GM20431 (cell line): ENCODE measurements around the gene PIK3AP1.
"Not testable (repeated sequence)": the region's sequence is repeated elsewhere in the genome, so short reads cannot be mapped to it uniquely, and the experiment has no call there.

ENCODE experiments used
- in situ Hi-C: fragments of 300-500 bp; cut with MseI, MboI; formaldehyde crosslinking; loops from one replicate; pipeline ENCODE4 v1.15.0; 2020; ENCODE audit warnings: low sequenced_read_pairs; ENCODE audit not compliant: unreplicated experiment

The PIK3AP1 gene

DNA sequence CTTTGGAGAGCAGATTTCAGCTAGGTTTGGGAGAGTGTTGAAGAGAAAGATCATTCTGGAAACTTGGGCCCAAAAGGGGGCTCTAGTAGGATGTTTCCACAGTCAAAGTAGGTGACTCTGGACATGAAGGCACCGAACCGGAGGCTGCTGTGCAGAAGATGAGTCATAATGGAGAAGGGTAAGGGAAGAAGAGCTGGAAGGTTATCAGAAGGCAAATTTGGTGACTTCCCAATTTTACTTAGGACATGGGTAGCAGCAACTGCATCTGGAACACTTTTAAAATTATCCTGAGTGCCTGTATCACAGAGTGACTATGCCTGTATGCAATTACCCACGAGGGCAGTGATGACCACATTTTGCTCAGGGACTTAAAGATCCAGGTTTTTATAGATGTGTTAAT, 38.8 kb downstream of the PIK3AP1 start:
- in situ Hi-C loops = no loop called here

DNA sequence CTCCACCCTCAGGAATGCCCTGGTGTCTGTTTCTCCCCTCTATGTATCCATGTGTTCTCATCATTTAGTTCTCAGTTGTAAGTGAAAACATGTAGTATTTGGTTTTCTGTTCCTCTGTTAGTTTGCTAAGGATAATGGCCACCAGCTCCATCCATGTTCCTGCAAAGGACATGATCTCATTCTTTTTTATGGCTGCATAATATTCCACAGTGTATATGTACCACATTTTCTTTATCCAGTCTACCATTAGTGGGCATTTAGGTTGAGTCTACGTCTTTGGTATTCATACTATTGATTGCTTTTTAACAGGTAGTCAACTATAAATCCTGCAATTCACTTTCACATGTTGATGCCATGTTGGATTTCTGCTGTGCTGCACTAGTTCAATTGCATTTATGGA, 39.9 kb downstream of the PIK3AP1 start:
- in situ Hi-C loops = not testable (repeated sequence)

DNA sequence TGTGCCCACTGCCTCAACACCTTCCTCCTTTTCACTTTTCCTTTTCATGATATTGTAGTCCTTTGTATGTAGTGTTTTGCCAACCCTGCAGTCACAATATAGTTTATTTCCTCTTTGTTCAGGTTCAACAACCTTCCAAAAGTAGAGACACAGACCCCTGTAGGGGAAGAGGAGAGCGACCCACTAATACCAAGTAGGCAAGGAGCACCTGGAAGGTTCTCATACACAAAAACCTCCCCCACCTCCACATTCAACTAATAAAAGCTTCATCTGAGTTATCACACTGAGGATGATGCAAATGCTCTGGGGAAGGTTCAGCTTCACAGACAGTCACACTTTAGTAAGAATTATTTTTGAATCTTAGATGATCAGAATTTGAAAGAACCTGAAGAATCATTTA, 41.6 kb downstream of the PIK3AP1 start:
- in situ Hi-C loops = no loop called here

DNA sequence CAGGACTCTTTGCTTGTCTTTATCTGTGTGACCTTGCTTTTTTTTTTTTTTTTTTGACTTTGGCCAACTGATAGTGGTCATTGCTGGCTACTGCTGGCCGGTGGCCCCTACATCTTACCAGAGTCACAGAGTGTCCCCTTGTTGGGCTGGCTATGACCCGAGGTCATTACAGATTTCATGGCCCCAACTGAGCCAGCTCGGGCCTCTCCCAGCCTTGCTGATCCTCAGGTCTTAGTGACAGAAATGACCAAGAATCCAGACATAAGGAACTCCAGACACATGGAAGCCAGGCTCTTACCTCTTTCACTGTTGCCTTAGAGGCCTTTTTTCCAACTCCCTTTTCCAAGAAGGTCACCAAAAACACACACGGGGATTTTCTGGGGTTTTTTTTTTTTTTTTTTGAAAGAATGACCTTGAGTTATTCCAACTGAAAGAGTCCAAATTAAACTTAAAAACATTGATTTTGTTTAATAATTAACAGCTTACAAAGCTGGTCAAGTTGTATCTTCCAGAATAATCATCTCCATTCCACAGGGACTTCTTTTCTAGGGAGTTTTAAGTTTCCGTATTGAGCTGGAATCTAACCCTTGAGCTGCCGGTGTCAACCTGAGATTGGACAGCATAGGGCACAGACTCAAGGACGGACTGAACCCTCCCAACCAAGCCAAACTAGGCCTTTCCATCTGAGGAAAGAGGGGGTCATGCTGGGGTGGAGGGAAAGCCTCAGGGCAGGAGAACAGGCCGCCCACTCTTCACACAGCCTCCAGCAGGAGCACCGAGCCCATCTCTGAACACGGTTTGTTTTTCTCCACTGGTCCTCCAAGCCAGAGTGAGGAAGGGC, 43.8 kb downstream of the PIK3AP1 start:
- in situ Hi-C loops = no loop called here

DNA sequence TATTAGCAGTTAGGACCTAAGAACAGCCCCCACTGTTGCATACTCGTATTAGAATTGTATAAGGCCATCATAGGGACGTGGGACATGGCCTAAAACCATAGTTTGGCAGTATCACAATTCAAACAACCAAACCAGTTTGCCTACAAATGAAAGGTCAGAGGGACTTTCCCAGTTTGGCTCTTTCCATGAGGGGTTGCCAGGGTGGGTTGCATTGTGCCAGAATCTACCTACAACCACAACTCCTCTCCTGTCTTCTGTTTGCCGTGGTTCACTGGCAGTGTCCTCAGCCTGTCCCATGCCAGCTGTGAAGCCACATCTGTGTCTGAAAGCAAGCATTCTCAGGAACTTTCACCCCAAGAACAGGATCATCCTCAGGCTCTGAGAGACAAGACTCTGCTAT, 44.5 kb downstream of the PIK3AP1 start:
- in situ Hi-C loops = no loop called here

DNA sequence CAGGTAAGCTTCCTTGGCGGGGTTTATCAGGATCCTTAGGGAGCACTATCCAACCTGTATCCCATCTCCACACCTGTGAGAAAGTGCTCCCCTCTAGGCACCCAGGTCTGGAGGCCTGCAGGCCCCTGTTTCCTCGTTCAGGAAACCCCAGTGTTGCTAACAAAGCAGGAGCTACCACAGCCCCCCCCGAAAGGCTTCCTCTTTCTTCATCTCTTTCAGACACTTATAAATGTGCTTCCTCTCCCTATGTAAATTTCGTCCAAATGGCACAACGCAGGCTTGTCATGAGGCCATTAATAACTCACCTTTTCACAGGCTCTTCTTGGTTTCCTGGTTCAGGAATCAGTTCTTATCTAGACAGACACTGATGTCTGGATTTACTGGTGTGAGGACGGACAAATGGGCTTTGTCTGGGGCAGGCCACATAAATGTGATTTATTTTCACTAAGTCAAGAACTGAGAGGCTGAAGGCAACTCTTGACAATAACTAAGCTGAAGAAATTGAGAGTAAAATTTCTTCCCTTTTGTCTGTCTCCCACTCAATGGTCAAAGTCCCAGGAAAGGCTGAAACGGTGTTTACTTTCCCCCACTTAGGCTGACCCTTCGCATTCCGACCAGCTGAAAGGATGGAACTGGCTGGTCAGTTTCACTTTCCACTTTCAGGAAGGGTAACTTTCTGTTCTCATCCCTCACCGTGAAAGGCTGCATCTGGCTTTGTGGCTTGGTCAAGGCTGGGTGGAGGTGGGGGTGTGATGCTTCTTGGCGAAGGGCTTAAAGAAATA, 46.8 kb downstream of the PIK3AP1 start:
- in situ Hi-C loops = no loop called here

DNA sequence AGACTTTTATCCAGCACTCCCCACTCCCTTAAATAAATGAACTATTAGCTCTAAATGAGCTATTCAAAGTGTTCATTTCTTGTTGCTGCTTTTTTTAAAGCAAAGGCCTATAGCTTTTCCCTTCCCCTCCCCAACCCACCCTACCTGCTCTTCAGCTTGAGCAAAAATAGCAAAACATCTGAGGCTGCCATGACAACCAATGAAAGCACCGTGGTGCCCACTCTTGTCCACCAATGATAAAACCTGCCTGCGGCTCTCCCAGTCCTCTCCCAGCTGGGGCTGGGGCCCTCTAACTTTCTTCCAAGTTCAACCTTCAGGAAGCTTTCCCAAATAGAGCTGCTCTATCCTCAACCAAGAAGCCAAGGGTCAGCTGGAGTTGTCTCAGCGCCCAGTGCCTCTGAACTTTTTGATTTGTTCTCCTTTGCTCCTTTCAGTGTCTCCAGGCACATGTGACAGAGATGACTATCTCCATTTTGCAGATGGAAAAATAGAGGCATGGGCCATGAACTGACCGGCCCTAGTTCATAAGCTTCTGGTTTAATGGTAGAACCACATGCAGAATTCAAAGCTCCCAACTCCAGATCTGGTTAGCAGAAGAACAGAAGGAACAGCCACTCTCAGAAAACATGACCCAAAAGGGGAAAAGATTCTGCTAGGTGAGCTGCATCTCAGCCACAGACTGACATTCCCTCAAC, 47.7 kb downstream of the PIK3AP1 start:
- in situ Hi-C loops = no loop called here

DNA sequence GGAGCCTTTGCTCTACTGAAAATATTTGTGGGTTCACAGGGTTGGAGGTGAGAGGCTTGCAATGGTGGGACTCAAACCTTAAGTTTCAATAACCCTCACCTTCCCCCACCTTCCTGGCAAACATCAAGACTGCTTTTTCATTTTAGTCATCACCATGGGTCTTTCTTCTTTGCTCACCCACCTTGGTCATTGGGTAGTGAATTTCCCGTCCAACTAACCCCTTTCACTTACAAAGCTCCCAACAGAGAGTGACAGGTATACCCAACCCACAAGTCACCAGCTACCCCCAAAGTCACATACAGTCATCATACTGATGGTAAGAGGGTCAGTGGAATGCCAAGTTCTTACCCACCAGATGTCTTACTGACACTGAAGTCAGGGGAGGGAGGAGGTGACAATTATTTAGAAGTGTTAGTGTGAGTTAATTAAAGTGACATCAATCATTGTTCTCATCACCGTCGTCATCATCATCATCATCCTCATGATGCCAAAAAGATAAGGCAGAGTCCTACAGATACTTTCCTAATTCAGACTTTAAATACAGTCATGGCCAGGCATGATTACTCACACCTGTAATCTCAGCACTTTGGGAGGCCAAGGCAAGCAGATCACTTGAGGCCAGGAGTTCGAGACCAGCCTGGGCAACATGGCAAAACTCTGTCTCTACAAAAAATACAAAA, 49.0 kb downstream of the PIK3AP1 start:
- in situ Hi-C loops = no loop called here

DNA sequence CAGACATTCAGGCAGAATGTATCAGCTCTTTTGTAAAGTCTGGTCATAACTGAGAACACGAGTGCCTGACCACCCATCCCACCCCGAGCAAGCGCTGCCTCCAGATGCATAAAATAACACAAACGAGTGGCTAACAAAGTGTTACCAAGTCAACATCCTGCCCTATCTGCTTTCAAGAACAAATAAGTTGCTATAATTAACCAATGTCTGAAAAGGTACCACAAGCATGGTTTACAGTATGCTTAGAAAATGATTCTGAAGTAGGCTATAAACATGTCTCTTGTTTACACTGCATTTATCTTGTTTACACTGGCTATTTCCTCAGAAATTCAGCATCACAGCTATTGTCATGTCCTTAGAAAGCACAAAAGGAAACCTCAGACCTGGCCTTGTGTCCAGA, 49.5 kb downstream of the PIK3AP1 start:
- in situ Hi-C loops = no loop called here

DNA sequence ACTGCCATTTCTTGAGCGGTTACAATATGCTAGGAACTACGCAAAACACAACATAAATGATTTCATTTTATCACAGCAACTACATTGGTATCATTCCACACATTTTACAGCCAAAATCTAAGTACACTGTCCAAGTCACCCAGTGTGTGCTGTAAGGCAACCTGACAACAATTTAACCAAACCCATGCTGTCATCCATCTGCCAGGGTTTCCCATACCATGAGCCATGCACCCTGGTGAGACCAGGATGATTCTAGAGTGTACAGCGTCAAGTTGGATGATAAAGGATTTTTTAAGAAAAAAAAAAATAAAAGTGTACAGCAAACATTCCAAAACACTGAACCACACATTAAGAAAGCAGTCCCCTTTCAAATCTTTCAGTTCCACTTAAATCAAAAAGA, 52.9 kb downstream of the PIK3AP1 start:
- in situ Hi-C loops = no loop called here

DNA sequence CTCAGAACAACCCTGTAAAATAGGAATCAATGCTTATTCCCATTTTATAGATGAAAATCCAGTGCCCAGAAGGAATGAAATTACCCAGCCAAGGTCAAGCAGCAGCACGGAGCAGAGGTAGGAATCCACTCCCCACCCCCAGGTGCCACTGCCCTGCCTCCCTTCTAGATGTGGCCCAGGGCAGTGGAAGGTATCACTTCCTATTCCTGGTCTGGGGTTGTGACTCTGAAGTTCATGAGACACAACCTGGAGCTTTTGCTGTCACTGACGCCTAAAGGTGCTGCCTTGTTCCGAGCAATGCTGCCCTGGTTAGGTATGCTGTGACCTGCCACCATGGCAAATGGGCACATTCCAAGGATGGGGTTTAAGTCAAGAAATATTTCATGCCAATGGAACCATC, 53.6 kb downstream of the PIK3AP1 start:
- in situ Hi-C loops = no loop called here

DNA sequence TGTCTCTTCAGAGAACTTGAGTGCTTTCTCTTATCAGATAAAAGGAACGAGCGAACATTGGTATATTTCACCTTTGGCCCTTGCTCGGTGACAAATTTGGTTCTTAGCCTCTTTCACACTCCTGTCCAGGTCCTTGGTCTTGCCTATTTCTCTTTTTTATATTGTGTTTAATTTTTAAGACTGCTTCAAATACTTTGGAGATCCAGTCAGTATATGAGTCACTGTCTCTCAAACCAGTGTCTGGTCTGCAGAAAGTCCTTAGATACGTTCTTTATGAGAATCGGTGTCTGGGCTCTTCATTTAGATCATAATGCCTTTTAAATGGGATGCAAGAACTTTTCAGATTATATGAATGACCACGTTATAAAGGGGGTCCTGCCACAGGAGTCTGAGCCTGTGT, 55.0 kb downstream of the PIK3AP1 start:
- in situ Hi-C loops = no loop called here

DNA sequence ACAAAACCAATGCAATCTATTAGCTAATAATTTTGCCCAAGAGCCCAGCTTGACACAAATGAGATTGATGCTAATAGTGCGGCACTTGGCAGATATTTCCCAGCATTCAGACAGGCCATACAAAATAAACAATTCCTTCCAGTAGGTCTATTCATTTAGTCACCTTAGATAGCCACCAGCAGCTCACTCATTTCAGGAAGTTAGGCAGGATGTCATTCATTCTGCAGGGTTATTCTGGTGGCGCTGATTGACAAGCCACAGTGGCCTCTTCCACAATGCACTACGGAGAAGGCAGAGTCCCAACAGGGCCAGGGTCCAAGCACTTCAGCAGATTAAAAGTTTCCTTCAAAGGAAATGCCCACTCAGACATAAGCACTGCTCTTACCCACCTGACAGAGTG, 55.8 kb downstream of the PIK3AP1 start:
- in situ Hi-C loops = no loop called here

DNA sequence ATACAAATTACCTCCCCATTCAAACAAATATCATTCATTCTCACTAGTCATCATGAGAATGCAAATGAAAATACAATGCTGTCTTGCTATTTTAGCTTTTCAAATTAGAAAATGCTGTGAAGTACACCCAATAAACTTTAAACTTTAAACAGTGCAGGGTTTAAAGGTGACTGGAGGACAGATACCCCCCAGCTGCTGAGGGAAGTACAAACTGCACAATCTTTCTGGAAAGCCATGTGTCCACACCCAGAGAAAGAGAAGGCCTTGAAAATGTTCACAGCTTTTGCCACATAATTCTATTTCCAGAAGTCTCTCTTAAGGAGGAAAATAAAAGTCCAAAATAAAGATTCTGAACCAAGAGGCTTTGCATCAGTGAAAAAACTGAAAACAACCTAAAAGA, 56.5 kb downstream of the PIK3AP1 start:
- in situ Hi-C loops = no loop called here

DNA sequence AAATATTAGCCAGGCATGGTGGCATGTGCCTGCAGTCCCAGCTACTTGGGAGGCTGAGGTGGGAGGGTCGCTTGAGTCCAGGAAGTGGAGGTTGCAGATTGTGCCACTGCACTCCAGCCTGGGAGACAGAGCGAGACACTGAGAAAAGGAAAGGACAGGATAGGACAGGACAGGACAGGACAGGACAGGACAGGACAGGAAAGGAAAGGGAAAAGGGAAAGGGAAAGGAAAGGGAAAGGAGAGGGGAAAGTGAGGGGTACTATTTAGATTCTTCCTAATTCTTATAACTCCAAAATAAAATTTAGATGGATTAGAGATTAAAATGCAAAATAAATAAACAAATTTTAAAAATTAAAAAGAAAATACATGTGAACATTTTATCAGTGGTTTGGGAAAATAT, 58.7 kb downstream of the PIK3AP1 start:
- in situ Hi-C loops = no loop called here

DNA sequence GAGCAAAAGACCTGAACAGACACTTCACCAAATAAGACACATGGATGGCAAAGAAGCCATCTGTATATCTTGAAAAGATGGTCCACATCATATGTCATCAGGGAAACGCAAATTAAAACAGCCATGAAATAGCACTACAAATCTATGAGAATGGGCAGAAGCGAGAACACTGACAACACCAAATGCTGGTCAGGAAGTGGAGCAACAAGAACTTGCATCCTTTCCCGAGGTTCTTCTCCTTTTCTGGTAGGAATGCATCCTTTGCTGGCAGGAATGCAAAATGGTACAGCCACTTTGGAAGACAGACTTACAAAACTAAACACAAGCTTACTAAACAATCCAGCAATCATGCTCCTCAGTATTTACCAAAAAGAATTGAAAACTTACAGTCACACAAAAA, 60.0 kb downstream of the PIK3AP1 start:
- in situ Hi-C loops = no loop called here

DNA sequence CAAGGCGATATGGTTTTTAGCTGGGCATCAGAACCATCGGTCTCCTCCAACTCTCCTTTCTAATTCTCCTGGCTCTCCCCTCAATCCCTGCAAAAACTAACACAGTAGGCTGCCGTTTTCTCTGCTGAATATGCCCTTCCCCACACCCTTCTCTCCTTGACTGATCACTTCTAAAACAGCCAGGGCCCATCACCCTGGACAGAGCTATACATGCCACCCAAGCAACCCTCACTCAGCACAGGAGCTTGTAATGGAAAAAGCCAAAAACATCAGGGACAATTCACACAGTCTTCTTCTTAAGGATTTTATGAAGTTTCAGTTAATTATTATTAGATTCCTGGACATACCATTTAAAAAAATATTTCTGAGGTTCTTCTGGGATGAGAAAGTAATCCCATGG, 61.5 kb downstream of the PIK3AP1 start:
- in situ Hi-C loops = no loop called here

DNA sequence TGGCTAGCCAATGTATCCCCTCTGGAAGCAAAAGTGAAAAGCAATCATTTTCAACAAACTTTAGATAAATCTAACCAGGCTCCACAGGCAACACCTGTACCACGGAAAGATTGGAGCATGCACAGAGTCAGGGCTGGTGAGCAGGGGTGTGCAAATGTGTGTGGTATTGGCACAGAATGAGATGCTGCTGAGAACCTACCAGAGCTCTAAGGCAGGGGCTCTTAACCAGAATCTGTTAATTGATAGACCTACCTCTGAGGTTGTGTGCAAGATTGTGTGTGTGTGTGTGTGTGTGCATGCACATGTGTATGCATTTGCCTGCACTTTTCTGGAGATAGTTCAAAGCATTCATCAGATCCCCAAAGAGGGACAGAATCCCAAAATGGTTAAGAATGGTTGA, 62.9 kb downstream of the PIK3AP1 start:
- in situ Hi-C loops = no loop called here

DNA sequence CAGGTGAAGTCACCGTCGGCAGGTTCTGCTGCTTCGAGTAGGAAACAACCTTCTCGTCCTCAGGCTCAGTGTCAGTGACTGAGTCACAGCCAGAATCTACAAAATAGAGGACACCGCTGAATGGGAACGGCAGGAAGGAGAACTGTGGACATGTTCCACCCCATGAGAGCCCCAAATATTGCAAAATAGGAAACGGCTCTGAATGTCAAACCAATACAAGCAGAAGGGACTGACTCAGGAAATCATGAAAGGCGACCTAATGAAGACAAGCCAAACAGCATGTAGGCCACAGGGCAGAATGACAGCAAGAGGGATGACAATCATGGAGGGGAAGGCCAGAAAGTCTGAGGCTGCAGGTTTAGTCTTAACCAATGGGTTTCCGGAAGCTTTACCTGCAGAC, 63.5 kb downstream of the PIK3AP1 start:
- in situ Hi-C loops = no loop called here

DNA sequence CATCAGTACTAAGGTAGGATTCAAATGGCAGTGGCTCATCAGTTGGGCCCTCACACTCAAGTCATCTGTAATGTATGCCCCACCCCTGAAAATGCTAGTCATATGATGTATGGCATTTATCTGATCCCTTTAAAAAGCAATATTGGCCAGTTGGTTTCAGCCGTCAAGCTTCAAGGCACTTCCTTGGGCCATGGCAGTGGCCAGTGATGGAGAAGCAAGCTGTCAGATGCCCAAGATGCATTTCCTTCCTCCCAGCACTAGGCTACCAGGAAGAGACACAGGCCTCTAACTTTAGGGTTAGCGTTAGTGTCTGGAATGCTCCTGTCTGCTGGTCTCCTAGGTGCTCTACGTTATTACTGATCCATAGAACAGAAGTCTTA, 64.1 kb downstream of the PIK3AP1 start:
- in situ Hi-C loops = no loop called here
